ENCODE results near the gene CAMLG.

The CAMLG gene

GRCh38 chr5:134784241-134784920 lies 46.0 kb downstream of the CAMLG start:
- no peaks in the 10 kb centered on the region for H3K9me3 ChIP-seq (ENCODE audit: control insufficient read depth, low read length)
- no peak overlapping the region for H3K4me3 ChIP-seq (ENCODE audit: extremely low read depth, insufficient read depth, low read length, poor library complexity, severe bottlenecking)
- no peaks in the 10 kb centered on the region for H3K4me1 ChIP-seq (ENCODE audit: control insufficient read depth, insufficient read depth, low read length, poor library complexity, severe bottlenecking)
- WGBS, 2 experiments (ENCODE audit: insufficient coverage in 2 of 2) = 92% methylated on average over 4 of the region's 4 CpGs; no CpG with 5 or more reads in 1 of the 2 experiments
- H3K36me3 ChIP-seq (ENCODE audit: control insufficient read depth, insufficient read depth, low read length) = peaks cover 94% of the 10 kb centered on the region
- H3K27ac ChIP-seq (ENCODE audit: low read depth, low read length, severe bottlenecking) = peak overlapping the region; percentile 42

- 100% methylated on average over 2 of the region's 3 CpGs; no CpG with 5 or more reads in 1 of the 2 experiments for WGBS, 2 experiments (ENCODE audit: insufficient coverage in 2 of 2)
- no peaks in the 10 kb centered on the region for H3K9me3 ChIP-seq (ENCODE audit: control insufficient read depth, low read length)
- no peak overlapping the region for H3K4me3 ChIP-seq (ENCODE audit: extremely low read depth, insufficient read depth, low read length, poor library complexity, severe bottlenecking)
- H3K4me1 ChIP-seq (ENCODE audit: control insufficient read depth, insufficient read depth, low read length, poor library complexity, severe bottlenecking) = no peaks in the 10 kb centered on the region
- H3K36me3 ChIP-seq (ENCODE audit: control insufficient read depth, insufficient read depth, low read length) = peaks cover 91% of the 10 kb centered on the region
- peak overlapping the region; percentile 42 for H3K27ac ChIP-seq (ENCODE audit: low read depth, low read length, severe bottlenecking)
Observed at GRCh38 chr5:134784946-134785620, 46.7 kb downstream of the CAMLG start.

- Histone ChIP-seq H3K4me3 (ENCODE audit: extremely low read depth, insufficient read depth, low read length, poor library complexity, severe bottlenecking) (no peak overlapping the region), H3K27ac (ENCODE audit: low read depth, low read length, severe bottlenecking) (no peak overlapping the region), H3K9me3 (ENCODE audit: control insufficient read depth, low read length) (no peaks in the 10 kb centered on the region), H3K36me3 (ENCODE audit: control insufficient read depth, insufficient read depth, low read length) (peaks cover 91% of the 10 kb centered on the region), H3K4me1 (ENCODE audit: control insufficient read depth, insufficient read depth, low read length, poor library complexity, severe bottlenecking) (peaks cover under 1% of the 10 kb centered on the region)
- 60 to 92% methylated on average over 1 of the region's 1 CpG for WGBS, 2 experiments (ENCODE audit: insufficient coverage in 2 of 2)
Observed at GRCh38 chr5:134787692-134788091, 49.3 kb downstream of the CAMLG start.

GRCh38 chr5:134791580-134791979 lies 53.2 kb downstream of the CAMLG start:
- Histone ChIP-seq H3K4me1 (ENCODE audit: control insufficient read depth, insufficient read depth, low read length, poor library complexity, severe bottlenecking) (peaks cover 20% of the 10 kb centered on the region), H3K9me3 (ENCODE audit: control insufficient read depth, low read length) (no peaks in the 10 kb centered on the region), H3K27ac (ENCODE audit: low read depth, low read length, severe bottlenecking) (no peak overlapping the region), H3K4me3 (ENCODE audit: extremely low read depth, insufficient read depth, low read length, poor library complexity, severe bottlenecking) (no peak overlapping the region), H3K36me3 (ENCODE audit: control insufficient read depth, insufficient read depth, low read length) (peaks cover 89% of the 10 kb centered on the region)
- WGBS, 2 experiments (ENCODE audit: insufficient coverage in 2 of 2) = 94 to 100% methylated on average over 2 of the region's 2 CpGs

GRCh38 chr5:134792286-134792685 lies 53.9 kb downstream of the CAMLG start:
- Histone ChIP-seq H3K9me3 (ENCODE audit: control insufficient read depth, low read length) (no peaks in the 10 kb centered on the region), H3K4me3 (ENCODE audit: extremely low read depth, insufficient read depth, low read length, poor library complexity, severe bottlenecking) (no peak overlapping the region), H3K4me1 (ENCODE audit: control insufficient read depth, insufficient read depth, low read length, poor library complexity, severe bottlenecking) (peaks cover 20% of the 10 kb centered on the region), H3K36me3 (ENCODE audit: control insufficient read depth, insufficient read depth, low read length) (peaks cover 85% of the 10 kb centered on the region), H3K27ac (ENCODE audit: low read depth, low read length, severe bottlenecking) (no peak overlapping the region)
- WGBS, 2 experiments (ENCODE audit: insufficient coverage in 2 of 2) = 93 to 96% methylated on average over 3 of the region's 3 CpGs

GRCh38 chr5:134793111-134793510 lies 54.8 kb downstream of the CAMLG start:
- Histone ChIP-seq H3K4me1 (ENCODE audit: control insufficient read depth, insufficient read depth, low read length, poor library complexity, severe bottlenecking) (peaks cover 20% of the 10 kb centered on the region), H3K9me3 (ENCODE audit: control insufficient read depth, low read length) (no peaks in the 10 kb centered on the region), H3K4me3 (ENCODE audit: extremely low read depth, insufficient read depth, low read length, poor library complexity, severe bottlenecking) (no peak overlapping the region), H3K36me3 (ENCODE audit: control insufficient read depth, insufficient read depth, low read length) (peaks cover 85% of the 10 kb centered on the region), H3K27ac (ENCODE audit: low read depth, low read length, severe bottlenecking) (no peak overlapping the region)
- 86 to 96% methylated on average over 3 to 4 of the region's 4 CpGs for WGBS, 2 experiments (ENCODE audit: insufficient coverage in 2 of 2)

- H3K36me3 ChIP-seq (ENCODE audit: control insufficient read depth, insufficient read depth, low read length) = peaks cover 85% of the 10 kb centered on the region
- H3K27ac ChIP-seq (ENCODE audit: low read depth, low read length, severe bottlenecking) = peak overlapping the region; percentile 61
Observed at GRCh38 chr5:134794082-134794481, 55.7 kb downstream of the CAMLG start.

GRCh38 chr5:134794819-134795218 lies 56.5 kb downstream of the CAMLG start:
- 95 to 100% methylated on average over 3 to 5 of the region's 8 CpGs for WGBS, 2 experiments (ENCODE audit: insufficient coverage in 2 of 2)
- no peak overlapping the region for H3K4me3 ChIP-seq (ENCODE audit: extremely low read depth, insufficient read depth, low read length, poor library complexity, severe bottlenecking)
- peaks cover 20% of the 10 kb centered on the region for H3K4me1 ChIP-seq (ENCODE audit: control insufficient read depth, insufficient read depth, low read length, poor library complexity, severe bottlenecking)
- H3K9me3 ChIP-seq (ENCODE audit: control insufficient read depth, low read length) = no peaks in the 10 kb centered on the region
- peak overlapping the region; percentile 61 for H3K27ac ChIP-seq (ENCODE audit: low read depth, low read length, severe bottlenecking)
- peaks cover 87% of the 10 kb centered on the region for H3K36me3 ChIP-seq (ENCODE audit: control insufficient read depth, insufficient read depth, low read length)

More at GRCh38 chr5:134794082-134794481, 55.7 kb downstream of the CAMLG start:
- Histone ChIP-seq H3K4me3 (ENCODE audit: extremely low read depth, insufficient read depth, low read length, poor library complexity, severe bottlenecking) (no peak overlapping the region), H3K4me1 (ENCODE audit: control insufficient read depth, insufficient read depth, low read length, poor library complexity, severe bottlenecking) (peaks cover 20% of the 10 kb centered on the region), H3K9me3 (ENCODE audit: control insufficient read depth, low read length) (no peaks in the 10 kb centered on the region)
- 100% methylated on average over 1 of the region's 2 CpGs for WGBS, 2 experiments (ENCODE audit: insufficient coverage in 2 of 2)

GRCh38 chr5:134798468-134798867 lies 60.1 kb downstream of the CAMLG start:
- Histone ChIP-seq H3K36me3 (ENCODE audit: control insufficient read depth, insufficient read depth, low read length) (peaks cover 84% of the 10 kb centered on the region), H3K4me1 (ENCODE audit: control insufficient read depth, insufficient read depth, low read length, poor library complexity, severe bottlenecking) (peaks cover 12% of the 10 kb centered on the region), H3K27ac (ENCODE audit: low read depth, low read length, severe bottlenecking) (no peak overlapping the region), H3K9me3 (ENCODE audit: control insufficient read depth, low read length) (no peaks in the 10 kb centered on the region), H3K4me3 (ENCODE audit: extremely low read depth, insufficient read depth, low read length, poor library complexity, severe bottlenecking) (no peak overlapping the region)
- 92 to 94% methylated on average over 1 to 2 of the region's 5 CpGs for WGBS, 2 experiments (ENCODE audit: insufficient coverage in 2 of 2)
